ENCODE results near the gene TDRD3.

GRCh38 chr13:60397704-60398378 lies 821 bp downstream of the TDRD3 start:
- TF ChIP-seq CTCF (IDR thresholded peaks at IDR 0.05; ENCODE audit: borderline replicate concordance, extremely low read depth, low read length, poor library complexity, severe bottlenecking), result no peak
- no peak for TF ChIP-seq EZH2 (IDR thresholded peaks at IDR 0.05; ENCODE audit: borderline replicate concordance, low read depth, low read length, severe bottlenecking)

Data from DND-41 (cell line).